Gastrocnemius medialis (tissue), 4 donors: ENCODE measurements around the gene LRRFIP1.

Experiments
- CTCF ChIP-seq, 5 experiments: fragments of 450-650 bp in 3 of 5; fragments of 200-600 bp in 2 of 5; sonication (generic) in 2 of 5; IDR thresholded peaks in 4 of 5; conservative IDR thresholded peaks in 1 of 5; 1 replicate in 4 of 5; 2 replicates in 1 of 5; pipeline ENCODE4 v1.5.1; 2016 to 2019; ENCODE audit warnings: antibody characterized with exemption in 5 of 5, mild to moderate bottlenecking in 3 of 5, moderate library complexity in 3 of 5
- POLR2A ChIP-seq, 2 donors: fragments of 450-650 bp; IDR thresholded peaks; one replicate each; pipeline ENCODE4 v1.6.1; 2017; ENCODE audit warnings: antibody characterized with exemption in 2 of 2, mild to moderate bottlenecking in 2 of 2, moderate library complexity in 2 of 2

GRCh38 chr2:237640493-237640998, 13.2 kb downstream of the LRRFIP1 start:
- no peak for TF ChIP-seq CTCF (IDR thresholded peaks at IDR 0.05 in 4 of 5, conservative IDR thresholded peaks at IDR 0.05 in 1 of 5)
- TF ChIP-seq POLR2A (IDR thresholded peaks at IDR 0.05): no peak
